Neuronal stem cell (in vitro differentiated cells): ENCODE data around the gene MUC5B.

ENCODE experiments used
- DNase-seq: peaks from one replicate; pipeline ENCODE4 v3.0.0-alpha.2; 2013; ENCODE audit warnings: low spot score
- H2AFZ ChIP-seq: one replicate; pipeline ENCODE4 v1.6.1; 2013; ENCODE audit warnings: mild to moderate bottlenecking, low read length, inconsistent platforms
- H2AK5ac ChIP-seq: 2 replicates; pipeline ENCODE4 v1.6.1; 2013; ENCODE audit warnings: low read depth, mild to moderate bottlenecking, inconsistent platforms, low read length, moderate library complexity, mixed read lengths
- H2BK120ac ChIP-seq: 2 replicates; pipeline ENCODE4 v1.6.1; 2013; ENCODE audit warnings: low read depth, mild to moderate bottlenecking, inconsistent platforms, low read length, moderate library complexity, mixed read lengths
- H2BK12ac ChIP-seq: one replicate; pipeline ENCODE4 v1.6.1; 2013; ENCODE audit warnings: low read length, inconsistent platforms
- H2BK15ac ChIP-seq: 2 replicates; pipeline ENCODE4 v1.6.1; 2013; ENCODE audit warnings: mild to moderate bottlenecking, low read length, inconsistent platforms, mixed read lengths
- H2BK5ac ChIP-seq: one replicate; pipeline ENCODE4 v1.6.1; 2013; ENCODE audit warnings: inconsistent platforms, mild to moderate bottlenecking, low read length, moderate library complexity
- H3K14ac ChIP-seq: one replicate; pipeline ENCODE4 v1.6.1; 2013; ENCODE audit warnings: low read length, inconsistent platforms
- H3K18ac ChIP-seq: 2 replicates; pipeline ENCODE4 v1.6.1; 2013; ENCODE audit warnings: low read length, inconsistent platforms
- H3K23ac ChIP-seq: 2 replicates; pipeline ENCODE4 v1.6.1; 2013; ENCODE audit warnings: low read depth, mild to moderate bottlenecking, mixed read lengths, low read length, inconsistent platforms; ENCODE audit not compliant: poor library complexity
- H3K27ac ChIP-seq: replicated peaks from 3 replicates; pipeline ENCODE4 v1.5.1; 2013; ENCODE audit warnings: low read length, inconsistent platforms
- H3K27me3 ChIP-seq, 3 experiments: 2 replicates each; pipeline ENCODE4 v1.6.1; 2013; ENCODE audit warnings: low read length in 3 of 3, mild to moderate bottlenecking in 2 of 3, inconsistent platforms in 1 of 3, low read depth in 1 of 3, mixed read lengths in 1 of 3, moderate library complexity in 1 of 3; ENCODE audit not compliant: control insufficient read depth in 3 of 3, insufficient read depth in 3 of 3
- H3K36me3 ChIP-seq, 2 donors: replicated peaks in 1 of 2; 2 replicates each; pipeline ENCODE4 v1.6.1; 2013; ENCODE audit warnings: low read length in 2 of 2; ENCODE audit not compliant: control insufficient read depth in 2 of 2, insufficient read depth in 2 of 2
- H3K4ac ChIP-seq: 2 replicates; pipeline ENCODE4 v1.6.1; 2013; ENCODE audit warnings: inconsistent platforms, mild to moderate bottlenecking, low read length, moderate library complexity
- H3K4me1 ChIP-seq, 2 donors: 1 replicate in 1 of 2; 2 replicates in 1 of 2; pipeline ENCODE4 v1.6.1; 2013; ENCODE audit warnings: low read length in 2 of 2, low read depth in 1 of 2; ENCODE audit not compliant: control insufficient read depth in 2 of 2, insufficient read depth in 1 of 2
- H3K4me2 ChIP-seq: one replicate; pipeline ENCODE4 v1.6.1; 2013; ENCODE audit warnings: mild to moderate bottlenecking, low read length, inconsistent platforms; ENCODE audit not compliant: insufficient read depth, poor library complexity, severe bottlenecking
- H3K4me3 ChIP-seq, 2 donors: 2 replicates each; pipeline ENCODE4 v1.5.1; 2013; ENCODE audit warnings: low read length in 2 of 2, mild to moderate bottlenecking in 2 of 2, inconsistent platforms in 1 of 2, moderate library complexity in 1 of 2
- H3K79me1 ChIP-seq: one replicate; pipeline ENCODE4 v1.6.1; 2013; ENCODE audit warnings: low read depth, mild to moderate bottlenecking, inconsistent platforms, low read length, moderate library complexity
- H3K9ac ChIP-seq: one replicate; pipeline ENCODE4 v1.6.1; 2013; ENCODE audit warnings: mild to moderate bottlenecking, low read depth, low read length, inconsistent platforms; ENCODE audit not compliant: poor library complexity
- H3K9me3 ChIP-seq, 2 donors: replicated peaks in 1 of 2; 2 replicates each; pipeline versions ENCODE3 to v1.6.1; 2013; ENCODE audit warnings: low read length in 2 of 2, mild to moderate bottlenecking in 2 of 2, inconsistent platforms in 1 of 2, low read depth in 1 of 2, mixed read lengths in 1 of 2, moderate library complexity in 1 of 2; ENCODE audit not compliant: control insufficient read depth in 2 of 2, insufficient read depth in 1 of 2
- H4K8ac ChIP-seq: one replicate; pipeline ENCODE4 v1.6.1; 2013; ENCODE audit warnings: low read depth, mild to moderate bottlenecking, inconsistent platforms, low read length, moderate library complexity
- H4K91ac ChIP-seq: one replicate; pipeline ENCODE4 v1.6.1; 2013; ENCODE audit warnings: low read length, low read depth, mild to moderate bottlenecking, inconsistent platforms; ENCODE audit not compliant: poor library complexity
- WGBS, 2 donors: extraction: QIAGEN DNeasy Blood & Tissue Kit; methylation state at CpG; one replicate each; pipeline ENCODE4 v1.1.7; 2013; ENCODE audit warnings: missing lambda C conversion rate in 2 of 2, mixed read lengths in 1 of 2; ENCODE audit not compliant: insufficient read length in 2 of 2, insufficient replicate concordance in 1 of 2; ENCODE audit errors: extremely low coverage in 2 of 2; 5-methylcytosine and 5-hydroxymethylcytosine counted together

MUC5B gene

DNA sequence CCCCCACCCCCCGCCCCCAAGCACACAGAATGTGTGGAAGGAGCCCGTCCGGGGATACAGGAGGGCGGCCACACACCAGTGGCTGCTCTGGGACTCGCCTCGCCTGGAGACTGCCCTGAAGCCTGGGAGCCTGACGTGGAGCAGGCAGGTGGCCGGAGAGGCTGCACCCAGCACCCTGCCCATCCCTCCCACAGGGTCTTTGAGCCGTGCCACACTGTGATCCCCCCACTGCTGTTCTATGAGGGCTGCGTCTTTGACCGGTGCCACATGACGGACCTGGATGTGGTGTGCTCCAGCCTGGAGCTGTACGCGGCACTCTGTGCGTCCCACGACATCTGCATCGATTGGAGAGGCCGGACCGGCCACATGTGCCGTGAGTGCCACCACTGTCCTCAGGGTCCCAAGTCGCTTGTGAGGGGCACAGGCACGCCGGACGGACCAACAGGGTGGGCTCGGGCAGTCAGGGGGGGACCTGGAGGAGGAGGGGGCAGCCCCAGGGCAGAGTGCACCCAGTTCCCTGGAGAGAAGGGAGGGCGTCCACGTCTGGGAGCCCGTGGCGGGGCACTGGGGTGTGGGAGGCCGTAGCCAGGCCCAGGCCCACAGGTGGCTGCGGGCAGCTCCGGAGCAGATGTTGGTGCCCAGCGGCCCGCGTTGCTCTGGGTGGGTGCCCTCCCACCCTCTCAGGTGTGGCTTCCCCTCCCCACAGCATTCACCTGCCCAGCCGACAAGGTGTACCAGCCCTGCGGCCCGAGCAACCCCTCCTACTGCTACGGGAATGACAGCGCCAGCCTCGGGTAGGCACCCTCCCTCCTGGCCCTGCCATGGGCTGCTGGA, 27.0 kb upstream of the MUC5B start:
- Histone ChIP-seq H2BK12ac (no peak overlapping the region), H3K4me1 (no peaks in the 10 kb centered on the region), H3K14ac (peak overlapping the region; percentile 21), H2BK5ac (no peak overlapping the region), H3K27ac (no peak overlapping the region), H2AK5ac (peak overlapping the region; percentile 96), H3K79me1 (no peaks in the 10 kb centered on the region), H3K9ac (peak overlapping the region; percentile 44), H2AFZ (no peak overlapping the region), H3K27me3 (peaks cover 0 to 17% (median 0%) of the 10 kb centered on the region in 3 experiments), H3K9me3 (peaks cover 0 to 11% of the 10 kb centered on the region in 2 donors), H3K4me3 (peak overlapping the region in 1 of 2 donors; percentile 13), H3K36me3 (no peaks in the 10 kb centered on the region), H4K91ac (no peak overlapping the region), H3K4ac (no peak overlapping the region), H2BK120ac (peak overlapping the region; percentile 81), H3K18ac (peak overlapping the region; percentile 57), H3K4me2 (no peak overlapping the region), H3K23ac (peak overlapping the region; percentile 55), H4K8ac (no peak overlapping the region), H2BK15ac (peak overlapping the region; percentile 78)
- WGBS, 2 donors, result no CpG with 5 or more reads among the region's 41 CpGs
- DNase-seq, result no peak

DNA sequence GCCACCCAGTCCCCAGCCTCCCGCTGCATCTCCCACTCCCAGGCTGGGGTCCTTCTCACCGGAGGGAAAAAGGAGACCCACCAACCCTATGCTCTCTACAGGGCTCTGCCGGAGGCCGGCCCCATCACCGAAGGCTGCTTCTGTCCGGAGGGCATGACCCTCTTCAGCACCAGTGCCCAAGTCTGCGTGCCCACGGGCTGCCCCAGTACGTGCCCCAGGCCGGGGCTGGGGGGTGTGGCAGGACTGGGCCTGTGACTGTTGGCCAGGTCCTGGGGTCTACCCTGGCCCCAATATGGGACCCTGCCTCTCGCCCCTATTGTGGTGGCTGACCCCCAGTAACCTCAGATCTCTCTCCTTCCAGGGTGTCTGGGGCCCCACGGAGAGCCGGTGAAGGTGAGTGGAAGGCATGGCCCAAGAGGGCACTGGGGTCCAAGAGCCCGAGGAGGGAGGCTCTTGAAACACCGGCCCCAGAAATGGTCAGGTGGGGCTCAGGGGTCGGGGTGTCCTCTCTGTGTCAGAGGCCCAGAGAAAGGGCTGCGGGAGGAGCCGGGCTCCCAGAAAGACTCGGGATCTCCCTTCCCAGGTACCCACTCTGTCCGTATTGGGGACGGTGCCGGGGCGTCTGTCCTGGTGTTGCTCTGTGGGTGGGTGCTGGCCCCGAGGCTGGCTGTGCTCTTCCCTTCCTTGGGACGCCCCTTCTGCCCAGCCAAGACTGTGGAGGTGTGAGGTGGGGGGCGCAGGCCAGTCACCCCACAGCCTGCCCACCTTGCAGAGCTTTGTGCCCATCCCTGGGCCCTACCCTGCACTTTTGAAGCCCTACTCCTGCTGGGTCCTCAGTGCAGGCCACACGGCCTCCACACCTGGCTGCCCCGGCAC, 26.1 kb upstream of the MUC5B start:
- Histone ChIP-seq H3K18ac (peak overlapping the region; percentile 57), H3K9me3 (peaks cover 0 to 11% of the 10 kb centered on the region in 2 donors), H4K8ac (no peak overlapping the region), H2AK5ac (peak overlapping the region; percentile 96), H3K4me2 (no peak overlapping the region), H3K79me1 (no peaks in the 10 kb centered on the region), H3K4me3 (peak overlapping the region in 1 of 2 donors; percentile 13), H3K27me3 (peaks cover 0 to 17% (median 0%) of the 10 kb centered on the region in 3 experiments), H3K4me1 (no peaks in the 10 kb centered on the region), H3K36me3 (no peaks in the 10 kb centered on the region), H2BK5ac (no peak overlapping the region), H2BK12ac (peak overlapping the region; percentile 46), H4K91ac (peak overlapping the region; percentile 85), H3K4ac (no peak overlapping the region), H3K14ac (peak overlapping the region; percentile 71), H2BK15ac (peak overlapping the region; percentile 78), H2BK120ac (peak overlapping the region; percentile 81), H2AFZ (no peak overlapping the region), H3K9ac (peak overlapping the region; percentile 88), H3K27ac (no peak overlapping the region), H3K23ac (peak overlapping the region; percentile 89)
- DNase-seq, result no peak
- WGBS, 2 donors, result no CpG with 5 or more reads among the region's 28 CpGs

DNA sequence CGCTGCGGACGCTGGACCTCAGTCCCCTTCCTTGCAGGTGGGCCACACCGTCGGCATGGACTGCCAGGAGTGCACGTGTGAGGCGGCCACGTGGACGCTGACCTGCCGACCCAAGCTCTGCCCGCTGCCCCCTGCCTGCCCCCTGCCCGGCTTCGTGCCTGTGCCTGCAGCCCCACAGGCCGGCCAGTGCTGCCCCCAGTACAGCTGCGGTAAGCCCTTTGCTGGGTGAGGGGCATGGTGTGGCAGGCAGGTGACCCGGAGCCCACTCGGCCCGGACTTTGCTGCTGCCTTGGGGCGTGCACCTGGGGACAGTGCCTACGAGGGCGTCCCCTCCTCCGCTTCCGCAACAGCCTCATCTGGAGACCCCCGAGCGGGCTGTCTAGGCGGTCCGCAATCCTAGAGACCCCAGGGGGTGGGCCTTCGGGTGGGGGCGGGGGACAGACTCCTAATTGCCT, 25.4 kb upstream of the MUC5B start:
- peak overlapping the region; percentile 85 for H4K91ac ChIP-seq
- DNase-seq, result no peak
- H3K14ac ChIP-seq, result peak overlapping the region; percentile 71
- H3K18ac ChIP-seq, result peak overlapping the region; percentile 87
- no peaks in the 10 kb centered on the region for H3K79me1 ChIP-seq
- H3K9ac ChIP-seq, result peak overlapping the region; percentile 88
- H3K4me1 ChIP-seq, result no peaks in the 10 kb centered on the region
- H2AK5ac ChIP-seq, result peak overlapping the region; percentile 63
- peak overlapping the region; percentile 46 for H2BK12ac ChIP-seq
- no peak overlapping the region for H3K27ac ChIP-seq
- no peak overlapping the region for H4K8ac ChIP-seq
- H3K4me2 ChIP-seq, result no peak overlapping the region
- H3K36me3 ChIP-seq, result no peaks in the 10 kb centered on the region
- H2BK120ac ChIP-seq, result no peak overlapping the region
- no peak overlapping the region for H2BK5ac ChIP-seq
- peak overlapping the region; percentile 37 for H2BK15ac ChIP-seq
- peak overlapping the region; percentile 89 for H3K23ac ChIP-seq
- no peak overlapping the region for H3K4me3 ChIP-seq
- H3K9me3 ChIP-seq, result peaks cover 0 to 10% of the 10 kb centered on the region in 2 donors
- H3K27me3 ChIP-seq, result peaks cover 0 to 17% (median 0%) of the 10 kb centered on the region in 3 experiments
- H2AFZ ChIP-seq, result no peak overlapping the region
- WGBS, 2 donors, result no CpG with 5 or more reads among the region's 29 CpGs
- no peak overlapping the region for H3K4ac ChIP-seq
